Inflammatory macrophage treated with lipopolysaccharide for 1 hour (primary cell): ENCODE results near the gene SLC25A21.
"Not testable (repeated sequence)": the region's sequence is repeated elsewhere in the genome, so short reads cannot be mapped to it uniquely, and the experiment has no call there.

Source experiments
- DNase-seq, 2 donors: peaks; one replicate each; pipeline ENCODE4 v3.0.0-alpha.2; 2020 to 2022

SLC25A21 gene

DNA sequence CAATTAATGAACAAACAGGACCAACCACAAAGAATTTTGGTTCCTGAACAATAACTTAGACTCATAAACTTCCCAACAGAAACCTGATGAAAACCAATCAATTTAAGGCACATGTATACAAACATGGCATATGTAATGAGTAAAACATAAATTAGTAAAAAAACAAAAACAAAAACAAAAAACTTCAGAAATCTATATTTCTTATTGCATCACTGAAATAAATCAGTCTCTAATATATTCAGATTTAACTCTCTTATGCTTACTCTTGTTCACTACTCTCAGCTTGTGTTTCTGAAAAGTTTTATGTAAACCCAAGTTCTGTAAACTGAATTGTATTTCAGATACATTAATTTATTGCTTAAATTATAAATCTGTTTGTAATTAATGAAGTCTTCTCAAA, 233.7 kb downstream of the SLC25A21 start:
- DNase-seq = no peak

DNA sequence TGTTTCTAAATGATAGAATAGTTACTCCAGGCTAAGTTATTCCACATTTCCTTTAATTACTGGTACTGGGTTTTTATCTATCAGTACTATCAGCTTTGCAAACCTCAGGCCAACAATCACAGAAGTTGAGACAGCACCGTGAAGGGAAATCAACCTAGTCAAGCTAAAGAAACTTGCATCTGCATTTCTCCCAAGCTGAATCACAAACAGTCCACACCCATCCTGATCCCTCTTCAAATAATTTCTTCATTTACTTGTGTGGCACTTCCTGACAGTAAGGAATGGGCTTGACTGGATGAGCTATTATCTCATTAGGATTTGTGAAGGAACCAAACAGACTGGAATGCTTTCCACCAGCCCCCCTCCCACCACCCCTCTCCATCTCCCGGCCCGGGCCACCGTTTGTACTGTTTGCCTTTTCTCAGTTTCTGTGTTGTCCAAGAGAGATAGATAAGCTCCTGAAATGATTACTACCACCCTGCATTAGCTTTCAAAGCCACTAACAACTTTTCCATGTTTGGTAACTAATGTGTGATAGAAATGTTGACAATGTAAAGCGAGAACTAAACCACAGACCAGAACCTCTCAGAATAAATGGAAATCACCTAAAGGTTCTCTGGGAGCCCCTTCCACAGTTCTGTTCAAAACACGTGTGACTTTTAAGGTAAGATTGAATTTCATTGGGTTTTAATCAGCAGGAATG, 236.3 kb downstream of the SLC25A21 start:
- DNase-seq = no peak

DNA sequence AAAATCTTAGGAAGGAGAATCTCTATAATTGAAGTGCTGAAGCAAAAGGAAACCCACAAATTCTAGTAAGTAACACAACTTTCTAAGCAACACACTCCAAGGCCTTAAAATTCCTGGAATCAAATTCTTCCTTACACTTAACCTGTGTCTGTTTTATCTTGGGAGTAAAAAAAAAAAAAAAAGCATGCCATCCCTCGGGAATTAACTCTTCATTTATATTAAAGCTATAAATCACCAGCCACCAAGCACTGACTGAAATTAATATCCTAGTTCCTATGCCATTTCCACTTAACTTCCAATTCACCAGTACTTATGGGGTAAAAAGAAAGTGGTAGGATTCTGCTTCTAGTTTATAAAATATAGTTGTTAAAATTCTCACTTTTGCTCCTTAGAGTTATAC, 238.1 kb downstream of the SLC25A21 start:
- DNase-seq = no peak

DNA sequence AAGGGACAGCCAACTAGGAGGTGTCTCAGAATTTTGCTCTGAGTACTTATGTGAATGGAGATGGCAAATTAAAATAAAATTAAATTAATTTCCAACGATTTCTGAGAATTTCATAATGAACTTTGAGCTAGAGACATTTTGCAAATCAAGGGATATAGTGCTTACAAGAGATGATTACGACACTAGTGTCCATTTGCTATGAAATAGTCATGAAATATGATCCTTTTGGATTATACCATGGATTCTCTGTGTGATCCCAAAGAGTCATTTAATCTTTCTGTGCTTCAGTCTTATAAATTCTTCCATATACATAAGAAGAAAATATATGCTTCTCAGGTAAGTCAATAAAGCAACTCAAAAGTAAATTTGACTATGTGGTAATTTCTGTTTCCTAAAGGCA, 240.6 kb downstream of the SLC25A21 start:
- no peak for DNase-seq

GRCh38 chr14:36928432-36928831, 244.0 kb downstream of the SLC25A21 start:
- no peak for DNase-seq

GRCh38 chr14:36925094-36925493, 247.3 kb downstream of the SLC25A21 start:
- no peak for DNase-seq

DNA sequence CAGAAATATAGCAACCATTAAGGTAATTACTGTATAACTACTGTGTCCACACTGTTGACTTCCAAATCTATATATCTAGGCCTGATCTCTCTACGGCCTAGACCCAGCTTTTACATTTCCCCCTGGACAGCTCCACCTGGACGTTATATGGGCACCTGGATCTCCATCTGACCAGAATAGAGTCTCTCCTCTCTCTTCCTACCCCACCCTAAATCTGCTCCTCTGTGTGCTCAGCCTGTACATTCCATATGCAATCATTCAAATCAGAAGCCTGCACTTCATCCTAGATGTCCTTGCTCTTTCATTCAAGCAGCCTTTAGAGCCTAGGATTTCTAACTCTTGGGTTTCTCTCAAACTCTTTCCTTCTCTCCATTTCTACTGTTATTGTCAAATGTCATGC, 255.7 kb downstream of the SLC25A21 start:
- DNase-seq = no peak

DNA sequence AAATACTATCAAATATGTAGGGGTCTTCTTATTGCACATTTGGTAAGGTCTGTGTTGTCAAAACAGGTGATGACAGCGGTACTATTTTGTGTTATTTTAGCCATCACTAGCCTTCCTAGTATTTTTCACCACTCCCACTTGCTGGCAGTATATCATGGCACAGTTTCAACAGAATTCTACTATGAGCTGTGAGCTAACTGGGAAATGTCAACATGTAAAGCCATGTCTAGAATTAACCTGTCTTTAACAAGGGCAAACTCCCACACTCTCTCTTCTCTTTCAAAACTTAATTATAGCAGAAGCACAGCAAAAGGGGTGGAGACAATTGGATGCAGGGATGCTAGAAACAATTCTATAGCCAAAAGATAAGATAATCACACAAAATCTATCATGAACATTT, 257.3 kb downstream of the SLC25A21 start:
- DNase-seq = no peak

- no peak for DNase-seq
Observed at GRCh38 chr14:36910578-36910977, 261.8 kb downstream of the SLC25A21 start.

- DNase-seq = no peak
Observed at GRCh38 chr14:36905272-36905888, 267.0 kb downstream of the SLC25A21 start.

GRCh38 chr14:36901861-36902260, 270.5 kb downstream of the SLC25A21 start:
- DNase-seq = no peak

DNA sequence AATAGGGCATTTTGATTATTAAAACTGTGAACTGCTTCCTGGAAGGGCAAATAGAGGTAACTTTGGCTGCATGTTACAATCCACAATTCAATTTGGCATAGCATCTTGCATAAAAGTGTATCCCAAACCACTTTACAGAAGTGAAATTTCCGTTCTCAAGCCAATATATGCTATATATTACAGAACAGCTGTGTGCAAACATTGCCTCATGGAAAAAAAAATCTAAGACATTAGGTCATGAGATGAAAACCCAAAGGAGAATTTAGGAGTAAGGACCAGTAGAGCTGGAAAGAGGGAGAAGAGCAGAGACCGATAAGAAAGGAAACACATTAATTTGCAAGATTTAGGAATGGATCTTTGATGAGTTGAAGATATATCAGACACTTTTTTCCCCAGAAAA, 271.6 kb downstream of the SLC25A21 start:
- no peak for DNase-seq

- DNase-seq = not testable (repeated sequence)
Observed at GRCh38 chr14:36896300-36896699, 276.1 kb downstream of the SLC25A21 start.

DNA sequence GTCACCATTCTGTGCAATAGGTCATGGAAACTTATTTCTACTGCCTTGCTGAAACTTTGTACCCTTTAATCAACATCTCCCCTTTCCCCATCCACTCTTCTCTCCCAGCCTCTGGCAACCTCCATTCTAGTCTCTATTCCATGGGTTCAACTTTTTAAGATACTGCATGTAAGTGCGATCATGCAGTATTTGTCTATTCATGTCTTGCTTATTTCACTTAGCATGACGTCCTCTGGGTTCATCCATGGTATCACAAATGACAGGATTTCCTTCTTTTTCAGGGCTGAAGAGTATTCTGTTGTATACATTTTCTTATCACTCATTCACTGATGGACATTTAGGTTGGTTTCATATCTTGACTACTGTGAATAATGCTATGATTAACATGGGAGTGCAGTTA, 288.4 kb downstream of the SLC25A21 start:
- DNase-seq = no peak

- no peak for DNase-seq
Observed at GRCh38 chr14:36880276-36880675, 292.1 kb downstream of the SLC25A21 start.

GRCh38 chr14:36879558-36879957, 292.8 kb downstream of the SLC25A21 start:
- no peak for DNase-seq

DNA sequence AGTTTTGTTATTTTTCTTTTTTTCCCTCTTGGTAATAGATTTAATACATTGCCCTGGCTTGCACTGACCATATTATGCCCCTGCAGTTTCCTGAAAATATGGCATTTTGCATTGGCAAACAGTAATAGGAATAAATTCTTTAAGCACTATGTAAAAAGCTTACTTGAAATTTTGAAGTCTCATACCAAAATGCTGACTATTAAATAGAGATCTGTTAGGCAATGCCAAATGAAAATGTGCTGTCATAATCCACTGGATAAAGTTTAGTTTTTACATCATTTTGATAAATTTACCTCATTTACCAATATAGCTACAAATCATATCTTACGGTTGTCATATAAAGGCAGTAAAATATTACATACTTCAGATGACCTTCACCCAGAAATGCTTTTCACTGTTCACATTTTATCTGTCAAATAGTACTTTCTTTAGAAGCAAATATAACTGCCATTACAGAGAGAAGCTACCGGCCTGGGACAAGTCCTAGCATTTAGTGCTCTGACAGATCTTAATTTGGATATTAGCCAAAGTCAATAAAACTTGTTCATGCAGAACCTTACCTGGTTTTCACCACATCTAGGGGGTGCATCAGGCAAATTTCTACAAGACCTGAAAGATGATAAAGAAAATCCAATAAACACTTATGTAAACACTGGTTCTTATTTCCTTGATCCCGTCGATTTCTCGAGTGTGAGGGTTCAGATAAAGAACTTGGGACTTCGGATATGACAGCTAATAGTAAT, 297.8 kb downstream of the SLC25A21 start:
- no peak for DNase-seq

DNA sequence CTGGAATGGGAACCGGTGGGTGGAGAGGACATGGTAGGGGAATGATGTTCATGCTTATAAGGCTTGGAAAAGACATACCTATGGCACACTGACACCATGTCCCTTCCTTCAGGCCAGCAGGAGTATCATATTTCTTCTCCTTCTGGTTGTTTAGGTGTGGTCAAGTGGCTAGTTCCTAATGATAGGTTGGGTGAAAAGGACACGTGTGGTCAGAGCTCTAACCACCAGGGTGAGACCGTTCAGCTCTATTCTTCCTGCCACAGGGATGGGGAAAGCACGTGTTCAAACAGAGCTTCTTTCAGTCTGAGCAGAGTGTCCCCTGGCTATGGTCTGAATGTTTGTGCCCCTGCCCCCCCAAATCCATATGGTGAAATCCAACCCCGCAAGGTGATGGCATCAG, 301.6 kb downstream of the SLC25A21 start:
- DNase-seq = no peak

- DNase-seq = no peak
Observed at GRCh38 chr14:36869125-36869524, 303.3 kb downstream of the SLC25A21 start.

DNA sequence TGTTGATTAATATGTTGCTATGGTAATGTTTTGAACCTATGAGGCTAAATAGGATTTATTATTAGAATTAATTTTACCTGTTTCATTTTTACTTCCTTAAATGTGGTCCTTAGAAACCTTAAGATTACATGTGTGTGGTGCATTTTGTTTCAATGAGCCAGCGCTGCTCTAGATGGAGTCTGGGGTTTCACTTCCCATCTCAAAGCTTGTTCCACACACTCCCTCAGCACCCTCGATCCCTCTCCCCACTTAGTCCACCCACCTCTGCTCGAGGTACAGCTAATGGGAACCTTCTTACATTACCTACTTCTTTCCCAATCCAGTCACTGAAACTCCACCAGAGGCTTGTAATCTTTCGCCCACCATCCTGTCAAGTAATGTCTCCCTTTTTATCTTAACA, 305.5 kb downstream of the SLC25A21 start:
- no peak for DNase-seq

DNA sequence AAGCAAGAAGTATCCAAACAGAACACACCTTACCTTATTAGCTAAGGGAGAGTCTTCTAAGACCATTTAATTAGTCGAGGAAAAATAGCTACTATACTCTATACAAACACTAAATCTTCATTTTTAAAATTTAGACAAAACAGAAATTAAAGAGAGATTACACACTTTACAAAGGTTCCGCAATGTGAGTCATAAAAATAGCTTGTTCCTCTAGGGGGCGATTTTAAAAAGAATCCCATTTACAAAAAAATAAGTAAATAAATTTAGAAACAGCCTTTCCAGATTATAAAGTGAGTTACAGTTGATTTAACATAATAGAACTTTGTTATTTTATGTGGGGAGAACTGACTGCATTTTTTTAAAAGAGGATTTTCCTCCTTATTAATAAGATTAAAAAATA, 309.1 kb downstream of the SLC25A21 start:
- no peak for DNase-seq

DNA sequence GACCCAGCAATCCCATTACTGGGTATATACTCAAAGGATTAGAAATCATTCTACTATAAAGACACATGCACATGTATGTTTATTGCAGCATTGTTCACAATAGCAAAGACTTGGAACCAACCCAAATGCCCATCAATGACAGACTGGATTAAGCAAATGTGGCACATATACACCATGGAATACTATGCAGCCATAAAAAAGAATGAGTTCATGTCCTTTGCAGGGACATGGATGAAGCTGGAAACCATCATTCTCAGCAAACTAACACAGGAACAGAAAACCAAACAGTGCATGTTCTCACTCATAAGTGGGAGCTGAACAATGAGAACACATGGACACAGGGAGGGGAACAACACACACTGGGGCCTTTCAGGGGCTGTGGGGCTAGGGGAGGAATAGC, 310.2 kb downstream of the SLC25A21 start:
- DNase-seq = not testable (repeated sequence)

- no peak for DNase-seq
Observed at GRCh38 chr14:36860831-36861230, 311.6 kb downstream of the SLC25A21 start.

- DNase-seq = no peak
Observed at GRCh38 chr14:36859119-36859518, 313.3 kb downstream of the SLC25A21 start.
